OCI-LY3 (cell line): ENCODE data around the gene FNBP1.

Experiments used
- H2AFZ ChIP-seq: fragments of 200-600, 300-600 bp; shearing (Covaris generic); 2 replicates; pipeline ENCODE4 v1.6.0; 2014; ENCODE audit warnings: antibody characterized with exemption, low read depth, low read length
- H3K27ac ChIP-seq: fragments of 200-600, 300-600 bp; sonication (generic); 2 replicates; pipeline ENCODE4 v1.5.1; 2014; ENCODE audit warnings: mild to moderate bottlenecking, low read length, moderate library complexity, mixed read lengths
- H3K27me3 ChIP-seq: fragments of 200-600, 300-600 bp; sonication (generic); 2 replicates; pipeline ENCODE4 v1.6.1; 2014; ENCODE audit warnings: low read depth, low read length, mixed read lengths
- H3K36me3 ChIP-seq: fragments of 200-600, 300-600 bp; sonication (generic); replicated peaks from 2 replicates; pipeline ENCODE3; 2014; ENCODE audit warnings: low read depth, low read length, mixed read lengths
- H3K4me1 ChIP-seq: fragments of 300-600, 200-600 bp; sonication (generic); 2 replicates; pipeline ENCODE4 v1.6.1; 2014; ENCODE audit warnings: low read length, mixed read lengths
- H3K4me2 ChIP-seq: fragments of 200-600, 300-600 bp; sonication (generic); 2 replicates; pipeline ENCODE4 v1.6.1; 2014; ENCODE audit warnings: low read length, mixed read lengths
- H3K4me3 ChIP-seq: fragments of 300-600, 200-600 bp; sonication (generic); 2 replicates; pipeline ENCODE4 v1.5.1; 2014; ENCODE audit warnings: antibody characterized with exemption, mild to moderate bottlenecking, low read length, moderate library complexity
- H3K79me2 ChIP-seq: fragments of 300-600, 200-600 bp; shearing (Covaris generic); 2 replicates; pipeline ENCODE4 v1.6.1; 2014; ENCODE audit warnings: mild to moderate bottlenecking, low read length, mixed read lengths
- H3K9ac ChIP-seq: fragments of 300-600, 200-600 bp; shearing (Covaris generic); 2 replicates; pipeline ENCODE4 v1.6.0; 2014; ENCODE audit warnings: mild to moderate bottlenecking, low read length, moderate library complexity
- H3K9me3 ChIP-seq: fragments of 200-600, 300-600 bp; shearing (Covaris generic); 2 replicates; pipeline ENCODE4 v1.6.1; 2014; ENCODE audit warnings: low read length, mixed read lengths; ENCODE audit not compliant: insufficient read depth
- H4K20me1 ChIP-seq: fragments of 200-600, 300-600 bp; sonication (generic); 2 replicates; pipeline ENCODE4 v1.6.1; 2016; ENCODE audit warnings: low read length, mixed read lengths; ENCODE audit not compliant: insufficient read depth
- CTCF ChIP-seq: fragments of 200-600, 300-600 bp; sonication (generic); IDR thresholded peaks from 2 replicates; pipeline ENCODE4 v1.5.1; 2014; ENCODE audit warnings: antibody characterized with exemption, low read length, low read depth
- EZH2phosphoT487 ChIP-seq: fragments of 200-600 bp; shearing (Covaris generic); IDR thresholded peaks from 2 replicates; pipeline ENCODE4 v1.6.1; 2018; ENCODE audit warnings: antibody characterized with exemption, mixed run types, low read depth

Gene FNBP1

GRCh38 chr9:129867136-129868022, 175.6 kb downstream of the FNBP1 start:
- Histone ChIP-seq H3K79me2 (no peaks in the 10 kb centered on the region), H4K20me1 (no peaks in the 10 kb centered on the region), H3K4me3 (no peak overlapping the region), H3K27me3 (no peaks in the 10 kb centered on the region), H2AFZ (no peak overlapping the region), H3K4me2 (no peak overlapping the region), H3K36me3 (no peaks in the 10 kb centered on the region), H3K9ac (no peak overlapping the region), H3K9me3 (no peaks in the 10 kb centered on the region), H3K4me1 (no peaks in the 10 kb centered on the region), H3K27ac (no peak overlapping the region)
- TF ChIP-seq EZH2phosphoT487 (no peak), CTCF (no peak)

GRCh38 chr9:129866394-129867135, 176.4 kb downstream of the FNBP1 start:
- Histone ChIP-seq H2AFZ (no peak overlapping the region), H3K79me2 (no peaks in the 10 kb centered on the region), H3K9me3 (no peaks in the 10 kb centered on the region), H3K4me1 (no peaks in the 10 kb centered on the region), H4K20me1 (no peaks in the 10 kb centered on the region), H3K9ac (no peak overlapping the region), H3K27me3 (no peaks in the 10 kb centered on the region), H3K27ac (no peak overlapping the region), H3K36me3 (peaks cover 3% of the 10 kb centered on the region), H3K4me2 (no peak overlapping the region), H3K4me3 (no peak overlapping the region)
- TF ChIP-seq EZH2phosphoT487 (no peak), CTCF (no peak)

- Histone ChIP-seq H3K9ac (no peak overlapping the region), H3K79me2 (no peaks in the 10 kb centered on the region), H3K9me3 (no peaks in the 10 kb centered on the region), H3K36me3 (peaks cover 3% of the 10 kb centered on the region), H3K4me2 (no peak overlapping the region), H3K4me1 (no peaks in the 10 kb centered on the region), H2AFZ (no peak overlapping the region), H4K20me1 (no peaks in the 10 kb centered on the region), H3K27ac (no peak overlapping the region), H3K4me3 (no peak overlapping the region), H3K27me3 (no peaks in the 10 kb centered on the region)
- TF ChIP-seq CTCF (no peak), EZH2phosphoT487 (no peak)
Observed at GRCh38 chr9:129865668-129866320, 177.2 kb downstream of the FNBP1 start.
